ENCODE data around the gene RPS6KC1. TPM values are rescaled to one million over a fixed set of nuclear protein-coding genes. Genes with fewer than 3 reads are reported as not detected.

RPS6KC1 gene
- total RNA-seq, 1 experiment from 2014 or later = 20.5 TPM

DNA sequence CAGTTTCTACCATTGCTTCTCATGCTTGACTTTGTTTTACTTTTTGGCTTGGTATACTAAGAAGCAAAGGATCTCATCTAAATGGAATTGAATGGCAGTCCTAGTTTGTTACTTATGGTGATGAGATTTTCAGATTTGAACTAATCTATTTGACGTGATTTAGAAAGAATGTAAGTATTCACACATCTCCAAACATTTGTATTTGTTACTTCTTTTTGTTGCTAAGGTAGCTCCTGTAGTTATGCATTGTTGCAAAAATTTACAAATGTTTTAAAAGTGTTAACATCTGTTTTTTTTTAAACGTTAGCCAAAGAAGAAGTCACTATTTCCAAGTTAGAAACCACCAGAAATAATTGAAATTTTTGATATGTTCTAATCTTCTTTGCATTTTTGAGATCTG is 222.5 kb downstream of the RPS6KC1 start:
- Histone ChIP-seq H3K4me3 (ENCODE audit: low read depth in 2 of 2, low read length in 2 of 2) (no peak overlapping the region), H3K4me1 (ENCODE audit: control insufficient read depth, insufficient read depth, low read length) (no peaks in the 10 kb centered on the region), H3K36me3 (ENCODE audit: control insufficient read depth, insufficient read depth, low read length) (no peaks in the 10 kb centered on the region), H3K9me3 (ENCODE audit: control insufficient read depth, insufficient read depth, low read depth, low read length) (no peaks in the 10 kb centered on the region), H3K27ac (ENCODE audit: low read length) (no peak overlapping the region), H3K27me3 (ENCODE audit: control insufficient read depth, insufficient read depth, low read length) (no peaks in the 10 kb centered on the region)
- in situ Hi-C loops (cut with HindIII; ENCODE audit: low pct_unique_long_range_greater_than_20kb, low sequenced_read_pairs) (no loop called here), intact Hi-C loops (cut with micrococcal nuclease; ENCODE audit: unreplicated experiment) (no loop called here)
- ChIA-PET CTCF (no interaction called here), POLR2A (no interaction called here)
- no TSS peak for BruUV-seq (replicated peaks)
- DNase-seq (ENCODE audit: low read depth, low spot score) (no peak), ATAC-seq (no peak)
- no peak for TF ChIP-seq TCF7L2 (IDR thresholded peaks at IDR 0.05; ENCODE audit: low read depth, low read length)

DNA sequence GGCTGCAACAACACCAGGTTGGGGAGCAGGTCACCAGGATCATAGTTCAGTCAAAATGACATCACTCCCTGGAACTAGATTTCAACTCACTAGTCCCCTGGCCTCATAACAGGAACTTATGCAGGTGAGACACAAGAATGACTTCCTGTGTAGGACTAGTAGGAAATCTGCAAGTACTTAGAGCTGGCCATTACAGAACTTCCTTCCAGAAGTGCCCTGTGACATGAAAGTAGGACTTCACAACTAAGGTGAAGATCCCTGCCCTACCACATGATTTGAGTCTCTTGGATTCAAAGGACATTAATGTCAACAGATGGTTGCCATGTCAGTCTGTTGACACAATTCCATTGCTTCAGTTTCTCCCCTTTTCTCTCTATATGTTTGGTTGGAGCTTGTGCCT is 223.1 kb downstream of the RPS6KC1 start:
- no TSS peak for BruUV-seq (replicated peaks)
- no peak overlapping the region for H3K27ac ChIP-seq (ENCODE audit: low read length)
- DNase-seq (ENCODE audit: low read depth, low spot score) = no peak
- H3K4me3 ChIP-seq (ENCODE audit: low read depth in 2 of 2, low read length in 2 of 2) = no peak overlapping the region
- H3K36me3 ChIP-seq (ENCODE audit: control insufficient read depth, insufficient read depth, low read length) = no peaks in the 10 kb centered on the region
- H3K27me3 ChIP-seq (ENCODE audit: control insufficient read depth, insufficient read depth, low read length) = no peaks in the 10 kb centered on the region
- H3K9me3 ChIP-seq (ENCODE audit: control insufficient read depth, insufficient read depth, low read depth, low read length) = no peaks in the 10 kb centered on the region
- no peaks in the 10 kb centered on the region for H3K4me1 ChIP-seq (ENCODE audit: control insufficient read depth, insufficient read depth, low read length)
- intact Hi-C loops (cut with micrococcal nuclease; ENCODE audit: unreplicated experiment) = no loop called here
- ChIA-PET CTCF (no interaction called here), POLR2A (no interaction called here)
- ATAC-seq = no peak
- TF ChIP-seq, protein P1, sequence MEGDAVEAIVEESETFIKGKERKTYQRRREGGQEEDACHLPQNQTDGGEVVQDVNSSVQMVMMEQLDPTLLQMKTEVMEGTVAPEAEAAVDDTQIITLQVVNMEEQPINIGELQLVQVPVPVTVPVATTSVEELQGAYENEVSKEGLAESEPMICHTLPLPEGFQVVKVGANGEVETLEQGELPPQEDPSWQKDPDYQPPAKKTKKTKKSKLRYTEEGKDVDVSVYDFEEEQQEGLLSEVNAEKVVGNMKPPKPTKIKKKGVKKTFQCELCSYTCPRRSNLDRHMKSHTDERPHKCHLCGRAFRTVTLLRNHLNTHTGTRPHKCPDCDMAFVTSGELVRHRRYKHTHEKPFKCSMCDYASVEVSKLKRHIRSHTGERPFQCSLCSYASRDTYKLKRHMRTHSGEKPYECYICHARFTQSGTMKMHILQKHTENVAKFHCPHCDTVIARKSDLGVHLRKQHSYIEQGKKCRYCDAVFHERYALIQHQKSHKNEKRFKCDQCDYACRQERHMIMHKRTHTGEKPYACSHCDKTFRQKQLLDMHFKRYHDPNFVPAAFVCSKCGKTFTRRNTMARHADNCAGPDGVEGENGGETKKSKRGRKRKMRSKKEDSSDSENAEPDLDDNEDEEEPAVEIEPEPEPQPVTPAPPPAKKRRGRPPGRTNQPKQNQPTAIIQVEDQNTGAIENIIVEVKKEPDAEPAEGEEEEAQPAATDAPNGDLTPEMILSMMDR (IDR thresholded peaks at IDR 0.05) = no peak
- TF ChIP-seq SIN3A (IDR thresholded peaks at IDR 0.05; ENCODE audit: borderline replicate concordance, insufficient read depth, low read depth, low read length) = no peak
- TF ChIP-seq TCF7L2 (IDR thresholded peaks at IDR 0.05; ENCODE audit: low read depth, low read length) = no peak
- TF ChIP-seq POLR2AphosphoS5 (IDR thresholded peaks at IDR 0.05; ENCODE audit: low read depth, low read length) = no peak
- TF ChIP-seq, protein P2, sequence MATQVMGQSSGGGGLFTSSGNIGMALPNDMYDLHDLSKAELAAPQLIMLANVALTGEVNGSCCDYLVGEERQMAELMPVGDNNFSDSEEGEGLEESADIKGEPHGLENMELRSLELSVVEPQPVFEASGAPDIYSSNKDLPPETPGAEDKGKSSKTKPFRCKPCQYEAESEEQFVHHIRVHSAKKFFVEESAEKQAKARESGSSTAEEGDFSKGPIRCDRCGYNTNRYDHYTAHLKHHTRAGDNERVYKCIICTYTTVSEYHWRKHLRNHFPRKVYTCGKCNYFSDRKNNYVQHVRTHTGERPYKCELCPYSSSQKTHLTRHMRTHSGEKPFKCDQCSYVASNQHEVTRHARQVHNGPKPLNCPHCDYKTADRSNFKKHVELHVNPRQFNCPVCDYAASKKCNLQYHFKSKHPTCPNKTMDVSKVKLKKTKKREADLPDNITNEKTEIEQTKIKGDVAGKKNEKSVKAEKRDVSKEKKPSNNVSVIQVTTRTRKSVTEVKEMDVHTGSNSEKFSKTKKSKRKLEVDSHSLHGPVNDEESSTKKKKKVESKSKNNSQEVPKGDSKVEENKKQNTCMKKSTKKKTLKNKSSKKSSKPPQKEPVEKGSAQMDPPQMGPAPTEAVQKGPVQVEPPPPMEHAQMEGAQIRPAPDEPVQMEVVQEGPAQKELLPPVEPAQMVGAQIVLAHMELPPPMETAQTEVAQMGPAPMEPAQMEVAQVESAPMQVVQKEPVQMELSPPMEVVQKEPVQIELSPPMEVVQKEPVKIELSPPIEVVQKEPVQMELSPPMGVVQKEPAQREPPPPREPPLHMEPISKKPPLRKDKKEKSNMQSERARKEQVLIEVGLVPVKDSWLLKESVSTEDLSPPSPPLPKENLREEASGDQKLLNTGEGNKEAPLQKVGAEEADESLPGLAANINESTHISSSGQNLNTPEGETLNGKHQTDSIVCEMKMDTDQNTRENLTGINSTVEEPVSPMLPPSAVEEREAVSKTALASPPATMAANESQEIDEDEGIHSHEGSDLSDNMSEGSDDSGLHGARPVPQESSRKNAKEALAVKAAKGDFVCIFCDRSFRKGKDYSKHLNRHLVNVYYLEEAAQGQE (IDR thresholded peaks at IDR 0.05; ENCODE audit: insufficient read depth in 1 of 2, low read depth in 2 of 2, low read length in 1 of 2) = no peak
- in situ Hi-C loops (cut with HindIII; ENCODE audit: low pct_unique_long_range_greater_than_20kb, low sequenced_read_pairs) = no loop called here

DNA sequence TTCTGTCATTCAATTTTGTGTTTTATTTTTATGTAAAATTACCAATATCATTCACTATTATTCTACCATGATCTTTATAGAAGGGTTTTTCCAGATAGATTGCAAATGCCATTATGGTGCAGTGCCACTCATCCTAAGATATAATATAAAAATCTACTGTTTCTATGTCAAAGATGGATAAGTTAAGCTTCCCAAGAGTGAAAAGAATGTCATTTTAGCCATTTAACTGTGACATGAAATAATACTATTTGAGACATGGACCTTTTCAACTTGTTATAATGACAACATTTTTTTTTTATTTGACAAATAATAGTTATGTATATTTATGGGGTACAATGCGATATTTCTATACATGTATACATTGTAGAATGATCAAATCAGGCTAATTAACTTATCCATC is 224.3 kb downstream of the RPS6KC1 start:
- intact Hi-C loops (cut with micrococcal nuclease; ENCODE audit: unreplicated experiment) = no loop called here
- no peak overlapping the region for H3K27ac ChIP-seq (ENCODE audit: low read length)
- ATAC-seq (no peak), DNase-seq (ENCODE audit: low read depth, low spot score) (no peak)
- no peaks in the 10 kb centered on the region for H3K4me1 ChIP-seq (ENCODE audit: control insufficient read depth, insufficient read depth, low read length)
- H3K9me3 ChIP-seq (ENCODE audit: control insufficient read depth, insufficient read depth, low read depth, low read length) = no peaks in the 10 kb centered on the region
- H3K36me3 ChIP-seq (ENCODE audit: control insufficient read depth, insufficient read depth, low read length) = no peaks in the 10 kb centered on the region
- TF ChIP-seq, protein P1 (IDR thresholded peaks at IDR 0.05) = no peak
- TF ChIP-seq SIN3A (IDR thresholded peaks at IDR 0.05; ENCODE audit: borderline replicate concordance, insufficient read depth, low read depth, low read length) (no peak), POLR2AphosphoS5 (IDR thresholded peaks at IDR 0.05; ENCODE audit: low read depth, low read length) (no peak), TCF7L2 (IDR thresholded peaks at IDR 0.05; ENCODE audit: low read depth, low read length) (no peak)
- TF ChIP-seq, protein P2 (IDR thresholded peaks at IDR 0.05; ENCODE audit: insufficient read depth in 1 of 2, low read depth in 2 of 2, low read length in 1 of 2) = no peak
- POLR2A ChIA-PET = no interaction called here
- in situ Hi-C loops (cut with HindIII; ENCODE audit: low pct_unique_long_range_greater_than_20kb, low sequenced_read_pairs) = no loop called here
- no peak overlapping the region for H3K4me3 ChIP-seq (ENCODE audit: low read depth in 2 of 2, low read length in 2 of 2)
- no TSS peak for BruUV-seq (replicated peaks)
- CTCF ChIA-PET = no interaction called here
- no peaks in the 10 kb centered on the region for H3K27me3 ChIP-seq (ENCODE audit: control insufficient read depth, insufficient read depth, low read length)

All from Panc1 (cell line).